PFSK-1 (cell line): ENCODE results near the gene ZFYVE27.

Experiments used
- FOXP2 ChIP-seq: optimal IDR thresholded peaks from 2 replicates; pipeline ENCODE3; 2011; ENCODE audit warnings: borderline replicate concordance, control low read depth, inconsistent platforms; ENCODE audit not compliant: insufficient read depth; ENCODE audit errors: extremely low read length, extremely low read depth
- POLR2AphosphoS5 ChIP-seq: IDR thresholded peaks from 2 replicates; pipeline ENCODE4 v1.6.1; 2012; ENCODE audit warnings: low read depth, mild to moderate bottlenecking, control low read depth, low read length, moderate library complexity
- TAF1 ChIP-seq: IDR thresholded peaks from 2 replicates; pipeline ENCODE4 v1.6.1; 2012; ENCODE audit warnings: low read length, control low read depth, borderline replicate concordance; ENCODE audit not compliant: insufficient read depth
- TF ChIP-seq, protein P1 (sequence below), 2 experiments: IDR thresholded peaks; 2 replicates each; pipeline versions ENCODE4 v1.6.1 to v1.8.0; 2011 to 2012; ENCODE audit warnings: low read depth in 2 of 2, low read length in 2 of 2, control low read depth in 1 of 2, inconsistent platforms in 1 of 2, mild to moderate bottlenecking in 1 of 2, moderate library complexity in 1 of 2; ENCODE audit not compliant: insufficient read depth in 1 of 2

DNA sequence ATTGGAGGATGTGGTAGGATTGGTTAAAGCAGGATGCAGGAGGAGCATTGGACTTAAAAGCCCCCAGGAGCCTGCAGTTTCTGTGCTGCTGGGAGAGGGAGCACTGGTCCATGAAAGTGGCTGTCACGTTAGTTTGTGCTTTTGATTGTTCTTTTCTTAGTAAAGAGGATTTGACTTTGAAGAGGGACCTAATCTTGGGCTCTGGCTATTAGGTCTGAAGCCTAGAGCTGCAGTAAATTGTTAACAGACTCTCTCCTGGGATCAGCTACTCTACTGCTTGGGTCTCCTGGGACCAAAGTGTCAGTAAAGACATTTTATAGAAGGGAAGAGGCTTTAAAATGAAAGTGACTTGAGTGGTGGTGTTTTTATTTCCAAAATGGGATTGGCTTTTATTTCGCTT, 3.7 kb downstream of the ZFYVE27 start:
- TF ChIP-seq, protein P1, sequence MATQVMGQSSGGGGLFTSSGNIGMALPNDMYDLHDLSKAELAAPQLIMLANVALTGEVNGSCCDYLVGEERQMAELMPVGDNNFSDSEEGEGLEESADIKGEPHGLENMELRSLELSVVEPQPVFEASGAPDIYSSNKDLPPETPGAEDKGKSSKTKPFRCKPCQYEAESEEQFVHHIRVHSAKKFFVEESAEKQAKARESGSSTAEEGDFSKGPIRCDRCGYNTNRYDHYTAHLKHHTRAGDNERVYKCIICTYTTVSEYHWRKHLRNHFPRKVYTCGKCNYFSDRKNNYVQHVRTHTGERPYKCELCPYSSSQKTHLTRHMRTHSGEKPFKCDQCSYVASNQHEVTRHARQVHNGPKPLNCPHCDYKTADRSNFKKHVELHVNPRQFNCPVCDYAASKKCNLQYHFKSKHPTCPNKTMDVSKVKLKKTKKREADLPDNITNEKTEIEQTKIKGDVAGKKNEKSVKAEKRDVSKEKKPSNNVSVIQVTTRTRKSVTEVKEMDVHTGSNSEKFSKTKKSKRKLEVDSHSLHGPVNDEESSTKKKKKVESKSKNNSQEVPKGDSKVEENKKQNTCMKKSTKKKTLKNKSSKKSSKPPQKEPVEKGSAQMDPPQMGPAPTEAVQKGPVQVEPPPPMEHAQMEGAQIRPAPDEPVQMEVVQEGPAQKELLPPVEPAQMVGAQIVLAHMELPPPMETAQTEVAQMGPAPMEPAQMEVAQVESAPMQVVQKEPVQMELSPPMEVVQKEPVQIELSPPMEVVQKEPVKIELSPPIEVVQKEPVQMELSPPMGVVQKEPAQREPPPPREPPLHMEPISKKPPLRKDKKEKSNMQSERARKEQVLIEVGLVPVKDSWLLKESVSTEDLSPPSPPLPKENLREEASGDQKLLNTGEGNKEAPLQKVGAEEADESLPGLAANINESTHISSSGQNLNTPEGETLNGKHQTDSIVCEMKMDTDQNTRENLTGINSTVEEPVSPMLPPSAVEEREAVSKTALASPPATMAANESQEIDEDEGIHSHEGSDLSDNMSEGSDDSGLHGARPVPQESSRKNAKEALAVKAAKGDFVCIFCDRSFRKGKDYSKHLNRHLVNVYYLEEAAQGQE (IDR thresholded peaks at IDR 0.05; ENCODE audit: insufficient read depth in 1 of 2, low read depth in 2 of 2, low read length in 2 of 2) = no peak
- no peak for TF ChIP-seq POLR2AphosphoS5
- no peak for TF ChIP-seq TAF1
- no peak for TF ChIP-seq FOXP2
